GM18519 (cell line): ENCODE results near the gene XIST.
"Not testable (repeated sequence)": the region's sequence is repeated elsewhere in the genome, so short reads cannot be mapped to it uniquely, and the experiment has no call there.

ENCODE experiments used
- ATAC-seq: cut with Tn5 transposase; IDR thresholded peaks from one replicate; pipeline ENCODE4 v1.9.1; 2021; ENCODE audit warnings: mild to moderate bottlenecking, moderate library complexity; ENCODE audit not compliant: unreplicated experiment, low FRiP score

Gene XIST

DNA sequence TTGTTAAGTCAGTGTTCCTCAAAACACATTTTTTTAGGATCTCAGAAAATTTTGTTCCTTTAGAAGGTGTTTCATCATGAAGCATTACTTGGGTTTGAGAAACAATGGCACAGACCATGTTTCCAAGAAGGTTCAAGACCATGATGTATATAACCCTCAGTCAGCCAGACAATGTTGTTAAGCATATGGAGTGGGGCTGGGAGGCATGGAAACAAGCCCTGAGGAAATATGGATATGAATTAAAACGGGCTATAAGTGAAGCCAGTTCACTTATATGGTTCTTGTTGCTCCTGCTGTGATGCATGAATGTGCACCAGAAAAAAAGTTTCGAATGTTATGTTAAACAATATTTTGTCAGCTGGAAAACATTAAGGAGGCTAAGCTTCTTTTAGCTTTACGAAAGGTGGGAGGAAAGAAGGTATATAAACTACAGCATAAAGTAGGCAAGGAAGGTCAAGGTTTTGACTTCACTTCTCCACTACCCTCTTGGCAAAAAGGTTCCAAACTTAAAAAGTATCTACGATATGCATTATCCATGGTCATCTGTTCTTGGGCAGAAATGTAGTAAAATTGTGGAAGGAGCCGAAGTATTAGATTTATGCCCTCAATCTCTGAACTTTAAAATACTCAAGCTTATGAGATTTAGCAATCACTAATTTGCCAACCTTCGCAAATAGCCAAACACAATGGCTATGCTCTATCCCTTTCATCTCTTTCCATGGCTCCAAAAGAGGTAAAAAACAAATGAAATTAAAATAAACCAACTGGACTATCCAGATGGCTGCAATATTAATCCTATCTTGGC, 12.2 kb downstream of the XIST start:
- no peak for ATAC-seq

DNA sequence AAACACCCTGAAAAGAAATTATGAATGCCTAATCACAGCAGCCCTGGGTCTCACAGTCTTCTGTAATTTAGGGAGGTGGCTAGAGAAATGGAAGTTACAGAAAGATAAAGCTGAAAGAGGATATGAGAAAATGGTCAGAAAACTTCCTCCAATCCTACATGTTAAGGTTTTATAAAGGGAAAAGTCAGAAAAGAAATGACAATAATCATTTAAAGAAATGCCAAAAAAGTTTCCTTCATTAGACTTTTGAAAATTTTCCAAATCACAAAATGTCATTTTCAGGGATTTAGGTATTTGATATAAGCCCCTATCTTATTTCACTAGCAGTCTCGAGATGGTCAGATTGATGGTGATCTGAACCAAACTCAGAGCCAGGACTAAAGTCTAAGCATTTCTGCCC, 13.4 kb downstream of the XIST start:
- no peak for ATAC-seq

DNA sequence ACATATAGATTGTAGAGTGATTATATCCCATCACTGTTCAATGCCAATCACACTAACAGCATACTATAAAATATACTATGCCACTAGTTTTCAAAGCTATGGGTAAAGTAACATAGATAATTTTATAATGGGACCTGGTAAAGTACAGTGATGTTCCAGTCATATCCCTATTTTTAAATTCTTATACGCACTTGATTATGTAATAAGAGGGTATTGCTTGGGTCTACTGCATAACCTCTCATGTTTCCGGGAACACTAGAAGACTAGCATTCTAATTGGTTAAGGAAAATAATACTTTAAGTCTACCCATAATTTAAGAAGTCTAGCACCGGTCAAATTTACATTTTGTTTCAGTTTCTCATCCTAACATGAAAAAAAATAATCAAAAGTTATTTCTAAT, 14.4 kb downstream of the XIST start:
- ATAC-seq, result no peak

DNA sequence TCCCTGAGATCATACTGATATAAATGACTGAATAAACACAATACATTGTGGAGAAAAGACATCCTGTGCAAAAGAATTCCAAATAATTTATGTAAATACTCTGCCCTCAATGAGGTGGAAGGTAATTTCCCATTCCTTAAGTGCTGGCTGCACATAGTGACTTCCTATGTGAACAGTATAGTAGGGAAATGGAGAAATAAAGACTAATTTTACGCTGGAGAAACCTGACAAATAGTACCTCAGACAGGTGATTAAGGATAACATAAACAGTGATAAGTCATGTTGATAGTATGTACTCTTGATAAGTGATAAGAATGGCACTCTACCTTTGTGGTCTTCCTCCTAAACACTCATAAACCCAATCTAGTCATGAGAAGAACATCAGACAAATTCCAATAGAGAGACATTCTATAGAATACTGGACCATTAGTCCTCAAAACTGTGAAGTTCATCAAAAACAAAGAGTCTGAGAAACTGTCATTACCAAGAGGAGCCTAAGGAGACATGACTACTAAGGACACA, 15.5 kb downstream of the XIST start:
- no peak for ATAC-seq

DNA sequence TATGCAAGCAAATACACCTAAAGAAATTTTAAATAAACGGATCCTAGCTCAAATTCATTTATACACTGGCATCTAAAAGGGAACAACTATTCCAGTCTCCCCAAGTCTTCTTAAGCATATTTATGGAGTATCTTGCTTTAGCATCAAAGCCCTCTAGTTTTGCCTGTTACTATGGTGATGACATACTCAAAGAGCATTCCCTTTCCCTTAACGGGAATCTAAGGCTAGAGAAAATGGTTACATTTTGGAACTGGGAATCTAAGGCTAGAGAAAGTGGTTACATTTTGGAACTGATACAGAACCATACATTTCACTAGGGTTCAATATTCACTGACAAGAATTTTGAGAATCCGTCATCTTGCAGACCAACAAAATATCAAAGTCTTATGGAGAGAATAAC, 18.3 kb downstream of the XIST start:
- ATAC-seq, result no peak

DNA sequence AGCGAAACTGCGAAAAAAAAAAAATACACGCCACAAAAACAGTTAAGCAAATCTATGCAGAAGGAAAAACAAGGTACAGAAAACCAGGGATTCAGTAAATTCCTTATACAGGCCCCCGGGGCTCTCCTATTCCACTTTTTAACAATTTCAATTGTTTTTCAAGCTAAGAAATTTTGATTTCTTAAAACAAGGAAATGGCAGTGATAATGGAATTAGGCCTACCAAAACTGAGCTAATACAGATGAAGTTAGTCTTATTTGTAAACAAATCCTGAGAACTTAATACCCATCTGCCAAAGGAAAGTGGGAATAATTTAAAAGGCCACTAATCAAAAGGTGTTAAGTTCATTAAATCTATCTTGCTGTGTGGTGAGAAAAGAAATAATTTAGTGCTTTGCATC, 20.2 kb downstream of the XIST start:
- ATAC-seq, result no peak

DNA sequence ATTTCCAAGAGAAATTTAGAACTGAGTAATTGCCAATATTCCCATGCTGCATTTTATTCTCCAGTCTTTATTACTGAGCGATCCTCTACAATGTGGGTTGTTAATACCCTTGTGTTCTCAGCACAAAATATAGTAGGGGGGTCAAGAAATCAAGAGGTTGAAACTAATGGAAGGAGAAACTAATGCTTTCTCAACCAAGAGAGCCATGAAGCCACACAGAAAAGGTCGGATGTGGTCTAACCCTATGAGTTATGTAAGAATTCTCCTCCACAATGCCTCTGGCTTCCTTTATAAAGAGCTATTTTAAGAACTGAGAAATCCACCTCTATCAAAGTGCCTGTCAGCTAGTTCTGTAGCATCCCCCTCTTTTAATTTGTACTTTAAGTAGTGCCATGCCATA, 21.0 kb downstream of the XIST start:
- no peak for ATAC-seq

DNA sequence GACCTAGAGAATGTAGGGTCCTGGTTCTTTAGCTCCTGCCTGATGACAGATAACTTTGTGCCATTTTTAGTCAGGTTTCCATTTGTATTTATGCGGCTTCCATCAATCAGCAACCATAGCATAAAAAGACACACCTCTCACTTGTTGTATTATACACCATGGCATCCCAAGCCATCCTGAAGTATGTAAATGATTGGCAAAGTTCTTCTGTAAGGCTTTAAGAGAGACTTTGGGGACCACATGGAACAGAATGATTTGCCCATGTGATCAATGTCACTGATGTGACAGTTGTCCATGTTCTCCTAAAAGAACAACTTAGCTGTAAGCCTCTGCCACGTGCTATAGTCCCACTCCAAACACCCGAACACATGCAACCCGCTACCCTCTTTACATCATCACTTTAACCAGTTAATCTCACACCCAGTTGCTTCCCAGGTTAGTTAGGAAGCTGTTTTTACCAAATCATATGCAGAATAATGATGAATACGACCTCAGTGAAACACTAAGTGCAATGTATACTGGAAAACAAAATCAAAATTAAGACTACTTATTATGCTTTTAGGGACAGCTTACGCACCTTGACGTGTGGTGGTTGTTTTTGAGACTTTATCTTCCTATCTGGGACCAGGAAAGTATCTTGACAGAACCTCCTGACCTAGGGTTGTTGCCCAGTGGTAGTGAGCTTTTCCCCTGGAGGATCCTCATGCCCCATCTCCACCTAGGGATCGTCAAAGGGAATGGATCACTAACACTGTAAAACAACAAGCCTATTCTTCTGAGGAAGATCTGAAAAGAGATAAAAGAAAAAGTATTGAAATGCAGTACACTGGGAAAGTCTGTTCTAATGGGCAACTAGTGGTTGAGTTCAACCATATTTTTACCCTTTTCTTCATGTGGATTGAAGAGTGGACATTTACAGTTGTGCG, 21.8 kb downstream of the XIST start:
- no peak for ATAC-seq

DNA sequence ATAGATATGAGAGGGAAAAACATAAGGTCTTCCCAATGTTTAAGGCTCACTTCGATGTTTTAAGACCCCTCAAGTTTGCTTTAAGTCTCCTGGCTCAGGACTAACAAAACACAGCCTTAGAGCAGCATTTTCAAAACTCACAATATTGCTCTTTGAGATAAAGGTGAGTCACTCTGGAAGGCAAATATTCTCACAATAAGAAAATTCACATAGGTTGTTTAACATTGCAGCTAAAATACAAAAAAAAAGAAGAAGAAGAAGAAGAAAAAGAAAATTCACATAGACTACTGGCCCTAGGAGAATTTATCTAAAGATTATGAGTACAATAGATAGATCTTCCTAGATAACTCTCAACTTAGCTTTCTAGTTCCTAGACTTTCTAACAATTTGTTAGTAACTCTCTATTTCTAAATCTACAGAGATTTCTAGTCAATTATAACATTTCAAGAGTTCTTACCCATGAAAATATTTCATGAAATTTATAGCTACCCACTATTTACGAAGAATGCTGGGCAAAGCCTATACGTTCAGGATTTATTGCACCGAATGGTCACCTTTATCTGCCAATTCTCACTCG, 22.5 kb downstream of the XIST start:
- no peak for ATAC-seq

DNA sequence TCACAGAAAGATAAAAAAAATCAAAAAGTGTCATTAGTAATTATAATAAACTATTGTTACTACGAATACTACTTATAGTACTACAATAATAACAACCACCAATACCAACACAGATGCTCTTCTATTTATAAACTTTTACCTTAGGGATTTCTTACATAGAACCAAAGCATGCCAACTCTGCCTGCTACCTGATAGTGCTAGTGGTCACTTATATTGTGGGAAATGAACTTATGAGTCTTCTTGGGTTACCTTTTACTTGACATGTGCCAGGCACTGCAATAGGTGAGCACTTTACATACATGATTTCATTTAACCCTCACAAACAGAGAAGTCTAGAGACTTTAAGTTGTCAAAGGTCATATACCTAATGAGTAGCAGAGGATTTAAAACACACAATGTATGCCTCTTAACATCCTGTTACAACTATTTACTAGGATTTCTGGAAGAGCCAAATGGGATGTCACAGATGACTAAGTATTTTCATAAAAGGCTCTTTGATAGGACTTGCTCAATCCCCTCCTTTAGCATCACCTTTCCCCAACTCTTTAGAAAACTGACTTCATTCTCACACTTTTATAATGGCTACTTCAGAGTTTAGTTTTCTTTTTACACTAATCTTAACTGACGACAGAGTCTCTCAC, 24.3 kb downstream of the XIST start:
- ATAC-seq, result no peak

DNA sequence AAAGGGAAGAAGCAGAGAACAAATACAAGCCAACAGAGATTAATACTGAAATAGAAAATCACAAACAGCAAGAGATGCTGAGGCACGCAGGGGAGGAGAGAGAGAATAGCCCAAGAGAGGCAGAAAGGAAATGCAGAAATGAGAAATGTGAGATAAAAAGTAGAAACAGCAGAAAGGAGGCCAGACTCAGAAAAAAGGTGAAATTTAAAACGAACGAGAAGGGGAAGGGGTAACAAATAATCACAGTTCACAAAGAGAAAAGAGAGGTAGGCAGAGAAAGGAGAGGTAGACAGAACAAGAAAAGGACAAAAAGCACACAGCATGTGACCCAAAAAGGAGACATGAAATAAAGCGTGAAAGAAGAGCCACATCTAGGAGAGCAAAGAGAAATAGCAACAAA, 25.1 kb downstream of the XIST start:
- no peak for ATAC-seq

DNA sequence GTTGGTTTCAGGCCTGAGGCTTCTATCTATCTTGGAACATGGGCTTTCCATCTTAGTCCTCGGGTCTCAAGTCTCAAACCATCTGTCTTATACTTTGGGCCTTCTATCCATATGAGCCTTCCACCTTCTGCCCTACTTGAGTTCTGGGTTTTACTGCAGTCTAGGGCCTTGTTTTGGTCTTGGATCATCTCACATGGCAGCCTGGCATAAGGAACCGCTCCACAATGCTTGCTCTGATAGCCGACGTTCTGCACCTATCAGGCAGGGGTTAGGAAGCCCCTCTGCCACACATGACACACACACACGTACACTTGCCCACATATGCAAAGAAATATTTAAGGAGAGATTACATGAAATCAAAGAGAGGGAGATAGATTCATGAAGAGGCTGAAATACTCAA, 25.5 kb downstream of the XIST start:
- ATAC-seq, result no peak

DNA sequence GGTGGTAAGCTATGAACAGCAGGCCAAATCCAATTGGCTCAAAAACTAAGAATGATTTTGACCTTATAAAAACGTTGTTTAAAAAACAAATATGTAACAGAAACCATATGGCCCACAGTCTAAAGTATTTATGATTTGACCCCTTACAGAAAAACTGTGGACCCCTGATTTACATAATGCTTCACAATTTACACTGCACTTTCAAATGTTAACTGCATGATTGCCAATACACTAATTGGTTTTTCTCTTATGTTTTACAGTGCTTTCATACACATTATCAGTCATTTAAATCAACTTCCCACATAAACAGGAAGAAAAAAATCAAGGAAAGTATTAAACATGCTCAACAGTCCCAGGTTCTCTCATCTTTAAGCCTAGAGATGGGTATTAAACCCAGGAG, 26.9 kb downstream of the XIST start:
- ATAC-seq, result no peak

DNA sequence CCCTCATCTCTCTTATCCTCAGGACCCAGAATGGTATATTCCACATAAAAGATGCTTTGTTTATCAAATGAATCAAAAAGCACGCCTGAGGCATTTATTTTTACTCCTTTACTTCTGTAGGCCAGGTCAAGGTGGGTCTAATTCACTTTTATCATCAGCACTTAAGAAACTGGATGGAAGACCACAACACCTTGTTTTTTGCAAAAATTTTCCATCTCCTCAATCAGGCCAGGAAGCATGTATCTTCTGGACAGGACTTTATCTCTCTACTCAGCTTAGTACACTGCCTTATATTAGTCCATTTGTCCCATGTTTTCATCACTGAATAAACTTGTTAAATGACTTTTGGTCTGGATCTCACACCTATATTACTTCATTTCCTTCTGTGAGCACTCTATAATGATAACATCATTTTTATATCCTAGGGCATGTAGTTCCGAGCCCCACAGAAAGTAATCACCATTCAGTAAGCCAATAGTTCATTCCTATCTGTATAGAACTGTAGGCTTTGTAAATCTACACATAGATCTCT, 29.0 kb downstream of the XIST start:
- no peak for ATAC-seq

DNA sequence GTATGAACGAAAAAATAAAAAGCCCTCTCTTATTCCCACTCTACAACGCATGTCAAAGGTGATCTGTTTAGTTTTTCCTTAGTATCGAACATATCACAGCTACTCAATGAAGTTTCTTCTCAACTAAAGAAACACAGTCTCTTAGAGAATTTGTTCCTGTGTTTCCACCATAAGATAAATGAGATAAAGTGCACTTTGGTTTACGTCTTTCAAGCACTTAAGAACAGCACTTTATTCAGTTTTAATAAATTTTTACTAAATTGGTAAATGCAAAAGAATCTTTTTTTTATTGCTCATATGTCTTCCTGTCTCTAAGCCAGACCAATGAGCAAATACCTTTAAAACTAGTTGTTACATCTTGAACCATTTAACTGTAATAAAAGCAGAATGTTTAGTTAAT, 29.7 kb downstream of the XIST start:
- no peak for ATAC-seq

DNA sequence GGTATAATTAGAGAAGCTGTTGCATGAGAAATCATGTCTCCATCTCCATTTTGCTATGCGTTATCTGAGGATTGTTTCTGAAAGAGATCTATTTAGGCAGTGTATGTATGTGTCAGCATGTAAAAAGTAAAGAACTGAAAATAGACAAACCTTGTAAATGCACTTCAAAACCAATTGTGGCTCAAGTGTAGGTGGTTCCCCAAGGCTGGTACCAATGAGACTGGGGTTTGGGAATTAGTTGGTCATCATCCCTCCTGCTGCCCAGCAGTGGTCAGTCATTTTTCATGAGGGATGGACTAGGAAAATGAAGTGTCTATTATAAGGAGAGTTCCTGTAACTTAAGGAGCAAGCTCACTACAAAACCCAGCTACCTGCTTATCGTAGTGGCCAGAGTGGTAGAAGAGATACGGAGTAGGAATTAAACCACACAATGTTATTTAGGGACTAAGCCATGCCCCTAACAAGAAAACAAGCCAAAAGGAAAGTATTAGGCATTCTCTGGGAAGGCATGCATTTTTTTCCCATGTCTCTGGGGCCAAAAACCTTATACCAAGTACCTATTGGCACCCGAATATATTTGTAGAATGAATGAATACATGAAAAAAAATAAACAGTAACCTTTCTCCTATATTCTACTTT, 30.5 kb downstream of the XIST start:
- ATAC-seq, result no peak

DNA sequence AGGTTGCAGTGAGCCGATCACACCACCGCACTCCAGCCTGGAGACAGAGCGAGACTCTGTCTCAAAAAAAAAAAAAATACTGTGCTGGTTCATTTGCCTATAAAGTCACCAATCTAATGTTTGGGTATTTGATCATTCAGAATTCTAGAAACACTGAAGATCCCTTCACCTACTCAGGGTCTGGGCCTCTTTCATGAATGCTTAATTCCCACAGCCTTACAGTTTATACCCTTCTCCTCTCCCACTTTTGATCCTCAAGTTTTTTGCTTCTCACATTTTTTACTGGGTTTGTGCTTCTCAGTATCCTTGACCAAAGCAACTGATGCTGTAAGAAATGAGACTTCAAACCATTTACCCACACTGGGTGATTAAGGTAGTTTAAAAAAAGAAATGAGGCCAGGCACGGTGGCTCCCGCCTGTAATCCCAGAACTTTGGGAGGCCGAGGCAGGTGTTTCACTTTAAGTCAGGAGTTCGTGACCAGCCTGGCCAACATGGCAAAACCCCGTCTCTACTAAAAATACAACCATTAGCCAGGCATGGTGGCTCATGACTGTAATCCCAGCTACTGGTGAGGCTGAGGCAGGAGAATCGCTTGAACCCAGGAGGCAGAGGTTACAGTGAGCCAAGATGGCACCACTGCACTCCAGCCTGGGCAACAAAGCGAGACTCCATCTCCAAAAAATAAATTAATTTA, 32.5 kb downstream of the XIST start:
- not testable (repeated sequence) for ATAC-seq

DNA sequence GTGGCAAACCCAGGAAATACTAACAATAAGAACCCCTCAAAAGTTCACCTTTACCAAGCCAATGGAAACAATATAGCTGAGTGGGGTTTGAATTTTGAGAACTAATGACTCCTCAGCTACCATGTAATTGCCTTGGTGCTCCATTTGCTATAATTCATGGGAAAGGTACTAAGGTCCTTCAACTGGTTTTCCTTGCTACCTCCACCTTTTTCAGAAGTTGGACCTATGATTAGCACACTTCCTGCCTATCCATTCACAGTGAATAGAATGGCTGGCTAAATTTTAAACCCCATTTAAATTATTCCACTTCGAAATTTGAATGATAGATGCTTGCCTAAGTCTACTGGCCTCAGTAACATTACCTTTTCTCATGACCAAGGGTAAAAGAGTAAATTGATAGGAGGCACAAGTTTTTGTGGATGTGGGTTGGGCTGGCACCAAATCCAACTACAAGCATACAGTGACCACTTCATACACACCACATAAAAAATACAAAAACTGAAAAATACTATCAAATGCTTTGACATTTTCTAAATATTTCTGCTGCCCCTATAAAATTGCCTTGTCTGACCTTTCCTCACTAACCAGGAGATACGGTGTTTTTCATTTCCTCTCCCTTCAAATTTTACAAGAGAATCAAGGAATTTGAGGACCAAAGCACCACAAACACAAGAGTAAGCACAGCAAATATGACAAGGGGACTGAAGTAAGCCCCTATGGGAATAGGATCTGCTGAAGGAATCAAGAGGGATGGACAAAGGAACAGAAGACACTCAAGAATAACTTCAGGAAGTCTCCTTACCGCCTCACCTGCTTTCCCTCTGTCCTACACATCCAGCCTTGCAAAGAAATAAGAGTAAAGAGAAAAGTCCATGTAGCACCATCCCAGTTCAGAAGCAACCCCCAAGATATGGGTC, 34.1 kb downstream of the XIST start:
- ATAC-seq, result no peak
